HCT116 (cell line): Measurements from ENCODE around the gene CCDC124.

ENCODE experiments used
- CTCF ChIP-seq, 3 experiments: fragments of 200-600 bp in 1 of 3; sonication (generic) in 1 of 3; IDR thresholded peaks in 2 of 3; conservative IDR thresholded peaks in 1 of 3; 2 replicates each; pipeline ENCODE4 v1.5.1; 2012 to 2017; ENCODE audit warnings: low read depth in 2 of 3, low read length in 2 of 3, antibody characterized with exemption in 1 of 3, borderline replicate concordance in 1 of 3, control low read depth in 1 of 3, mild to moderate bottlenecking in 1 of 3, mixed read lengths in 1 of 3, mixed run types in 1 of 3, moderate library complexity in 1 of 3; ENCODE audit not compliant: insufficient read depth in 1 of 3
- POLR2A ChIP-seq: IDR thresholded peaks from 2 replicates; pipeline ENCODE4 v1.7.0; 2011; ENCODE audit warnings: borderline replicate concordance; ENCODE audit not compliant: insufficient read depth, insufficient read length; ENCODE audit errors: extremely low read depth
- POLR2AphosphoS5 ChIP-seq: IDR thresholded peaks from 2 replicates; pipeline ENCODE4 v1.6.1; 2011; ENCODE audit warnings: mild to moderate bottlenecking, low read depth, low read length, moderate library complexity
- RAD21 ChIP-seq: IDR thresholded peaks from 2 replicates; pipeline ENCODE4 v1.6.1; 2012; ENCODE audit warnings: low read depth, mild to moderate bottlenecking
- ZFX ChIP-seq: fragments of 450-650 bp; IDR thresholded peaks from 2 replicates; pipeline ENCODE4 v1.6.1; 2017

GRCh38 chr19:17985037-17985818 is 52.4 kb downstream of the CCDC124 start:
- TF ChIP-seq CTCF (IDR thresholded peaks at IDR 0.05 in 2 of 3, conservative IDR thresholded peaks at IDR 0.05 in 1 of 3; ENCODE audit: borderline replicate concordance in 1 of 3, insufficient read depth in 1 of 3, low read depth in 2 of 3, low read length in 2 of 3) (no peak), POLR2A (peak; percentile 75), POLR2AphosphoS5 (no peak), RAD21 (no peak), ZFX (no peak; the same call in 1 of the 2 replicates)
